Head of caudate nucleus (tissue), 42 donors: ENCODE data around the gene CYP2B6.
A peak's percentile ranks its signal among the peaks of the same experiment; 100 is the strongest.
"Not testable (repeated sequence)": the region's sequence is repeated elsewhere in the genome, so short reads cannot be mapped to it uniquely, and the experiment has no call there.

Experiments used
- DNase-seq, 42 donors: peaks; one replicate each; pipeline versions ENCODE4 v3.0.0 to v3.0.0-alpha.2; 2020 to 2021; ENCODE audit warnings: mixed read lengths in 7 of 42
- intact Hi-C: fragments of 100-400 bp; cut with DNase I; formaldehyde crosslinking; loops from one replicate; pipeline ENCODE4 v1.15.0; 2022

The CYP2B6 gene

GRCh38 chr19:40976724-40977123 is 14.4 kb upstream of the CYP2B6 start:
- intact Hi-C loops = no loop called here
- DNase-seq = no peak

DNA sequence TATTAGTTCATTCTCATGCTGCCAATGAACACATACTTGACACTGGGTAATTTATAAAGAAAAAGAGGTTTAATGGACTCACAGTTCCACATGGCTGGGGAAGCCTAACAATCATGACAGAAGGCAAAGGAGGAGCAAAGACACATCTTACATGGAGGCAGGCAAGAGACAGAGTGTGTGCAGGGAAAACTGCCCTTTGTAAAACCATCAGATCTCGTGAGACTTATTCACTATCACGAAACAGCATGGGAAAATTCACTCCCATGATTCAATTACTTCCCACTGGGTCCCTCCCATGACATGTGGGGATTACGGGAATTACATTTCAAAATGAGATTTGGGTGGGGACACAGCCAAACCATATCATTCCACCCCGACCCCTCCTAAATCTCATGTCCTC is 11.3 kb upstream of the CYP2B6 start:
- DNase-seq, intact Hi-C loops: not testable (repeated sequence)

DNA sequence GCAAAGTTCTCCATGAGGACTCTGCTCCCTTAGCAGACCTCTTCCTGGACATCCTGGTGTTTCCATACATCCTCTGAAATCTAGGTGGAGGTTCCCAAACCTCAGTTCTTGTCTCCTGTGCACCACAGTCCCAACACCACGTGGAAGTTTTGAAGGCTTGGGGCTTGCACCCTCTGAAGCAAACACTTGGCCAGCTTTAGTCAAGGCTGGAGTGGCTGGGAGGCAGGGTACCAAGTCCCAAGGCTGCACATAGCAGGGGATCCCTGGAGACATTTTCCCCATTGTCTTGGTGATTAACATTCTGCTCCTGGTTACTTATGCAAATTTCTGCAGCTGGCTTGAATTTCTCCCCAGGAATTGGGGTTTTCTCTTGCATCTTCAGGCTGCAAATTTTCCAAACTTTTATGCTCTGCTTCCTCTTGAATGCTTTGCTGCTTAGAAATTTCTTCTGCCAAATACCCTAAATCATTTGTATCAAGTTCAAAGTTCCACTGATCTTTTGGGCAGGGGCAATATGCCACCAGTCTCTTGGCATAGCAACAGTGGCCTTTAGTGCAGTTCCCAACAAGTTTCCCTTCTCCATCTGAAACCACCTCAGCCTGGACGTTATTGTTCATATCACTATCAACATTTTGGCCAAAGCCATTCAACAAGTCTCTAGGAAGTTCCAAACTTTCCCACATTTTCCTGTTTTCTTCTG is 10.2 kb upstream of the CYP2B6 start:
- intact Hi-C loops, DNase-seq: not testable (repeated sequence)

DNA sequence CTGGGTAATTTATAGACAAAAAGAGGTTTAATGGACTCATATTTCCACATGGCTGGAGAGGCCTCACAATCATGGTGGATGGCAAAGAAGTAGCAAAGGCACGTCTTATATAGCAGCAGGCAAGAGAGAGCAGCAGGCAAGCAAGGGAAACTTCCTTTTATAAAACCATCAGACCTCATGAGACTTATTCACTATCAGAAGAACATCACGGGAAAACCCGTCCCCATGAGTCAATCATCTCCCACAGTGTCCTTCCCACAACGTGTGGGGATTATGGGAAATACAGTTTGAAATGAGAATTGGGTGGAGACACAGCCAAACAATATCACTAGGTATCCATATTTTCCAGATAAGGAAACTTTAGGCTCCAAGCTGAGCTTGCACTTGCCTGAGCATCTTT is 9.5 kb upstream of the CYP2B6 start:
- DNase-seq = no peak
- intact Hi-C loops = no loop called here

DNA sequence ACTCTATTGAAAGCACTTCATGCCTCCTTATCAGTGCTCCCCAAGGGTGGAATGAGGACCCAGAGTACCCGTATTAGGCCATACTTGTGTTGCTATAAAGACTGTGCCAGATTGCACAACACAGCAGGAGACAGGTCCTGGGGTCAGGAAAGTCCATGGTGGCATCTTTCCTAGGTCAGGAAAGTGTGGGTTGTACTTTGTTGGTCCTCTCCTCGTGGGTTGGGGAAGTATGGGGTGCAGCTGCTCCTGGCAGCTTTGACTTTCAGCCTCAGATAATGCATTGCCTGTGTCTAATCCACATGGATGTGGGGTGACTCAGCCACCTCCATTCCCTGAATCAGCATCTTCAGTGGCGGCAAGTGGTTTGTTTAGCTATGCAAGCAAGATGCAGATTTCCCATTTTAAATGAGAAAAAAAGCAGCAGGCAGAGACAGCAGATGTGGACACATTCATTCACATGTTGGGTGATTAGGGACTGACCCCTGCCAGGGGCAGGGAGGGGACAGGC is 8.4 kb upstream of the CYP2B6 start:
- peak in 23 of 42 donors; percentile 3 to 55 (median 17) for DNase-seq
- intact Hi-C loops = no loop called here

DNA sequence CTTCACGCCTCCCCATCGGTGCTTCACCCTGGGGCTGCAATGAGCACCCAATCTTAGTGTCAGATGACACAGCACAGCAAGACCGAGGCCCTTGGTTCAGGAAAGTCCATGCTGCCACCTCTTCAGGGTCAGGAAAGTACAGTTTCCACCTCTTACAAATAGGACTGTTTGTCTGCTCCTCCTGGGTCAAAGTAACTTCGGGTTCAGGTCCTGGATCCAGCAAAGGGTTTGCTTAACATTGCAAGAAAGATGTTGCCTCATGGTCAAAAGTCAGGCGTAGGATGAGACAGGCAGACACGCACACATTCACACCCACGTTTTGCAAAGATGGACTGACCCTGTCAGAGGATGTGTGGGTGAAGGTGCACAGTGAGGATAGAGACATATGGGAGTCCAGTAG is 1.6 kb upstream of the CYP2B6 start:
- no peak for DNase-seq
- intact Hi-C loops = no loop called here

- no peak for DNase-seq
- intact Hi-C loops = no loop called here
Observed at GRCh38 chr19:40995355-40995754, 4.3 kb downstream of the CYP2B6 start.

DNA sequence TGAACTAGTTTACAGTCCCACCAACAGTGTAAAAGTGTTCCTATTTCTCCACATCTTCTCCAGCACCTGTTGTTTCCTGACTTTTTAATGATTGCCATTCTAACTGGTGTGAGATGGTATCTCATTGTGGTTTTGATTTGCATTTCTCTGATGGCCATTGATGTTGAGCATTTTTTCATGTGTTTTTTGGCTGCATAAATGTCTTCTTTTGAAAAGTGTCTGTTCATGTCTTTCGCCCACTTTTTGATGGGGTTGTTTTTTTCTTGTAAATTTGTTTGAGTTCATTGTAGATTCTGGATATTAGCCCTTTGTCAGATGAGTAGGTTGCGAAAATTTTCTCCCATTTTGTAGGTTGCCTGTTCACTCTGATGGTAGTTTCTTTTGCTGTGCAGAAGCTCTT is 7.9 kb downstream of the CYP2B6 start:
- intact Hi-C loops, DNase-seq: not testable (repeated sequence)

DNA sequence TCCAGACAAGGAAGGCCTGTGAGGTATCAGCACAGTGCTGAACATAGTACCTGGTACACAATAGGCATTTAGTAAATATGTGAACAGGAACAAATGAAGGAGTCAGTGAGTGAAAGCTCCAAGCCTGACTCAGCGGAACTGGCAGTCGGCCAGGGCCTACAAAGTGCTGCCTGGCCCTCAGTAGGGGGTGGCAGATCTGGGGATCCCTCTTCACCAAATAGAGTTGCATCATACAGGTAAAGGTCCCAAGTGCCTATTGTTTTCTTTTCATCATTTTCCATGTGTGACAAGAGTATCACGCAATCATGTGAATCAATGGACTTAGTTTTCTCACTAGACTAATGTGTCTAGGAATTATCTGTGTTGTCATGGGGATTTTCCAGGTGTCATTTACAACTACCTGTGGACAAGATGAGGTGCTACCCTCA is 9.2 kb downstream of the CYP2B6 start:
- DNase-seq = no peak
- intact Hi-C loops = no loop called here

GRCh38 chr19:41001243-41001971 is 10.3 kb downstream of the CYP2B6 start:
- intact Hi-C loops = no loop called here
- DNase-seq = no peak

DNA sequence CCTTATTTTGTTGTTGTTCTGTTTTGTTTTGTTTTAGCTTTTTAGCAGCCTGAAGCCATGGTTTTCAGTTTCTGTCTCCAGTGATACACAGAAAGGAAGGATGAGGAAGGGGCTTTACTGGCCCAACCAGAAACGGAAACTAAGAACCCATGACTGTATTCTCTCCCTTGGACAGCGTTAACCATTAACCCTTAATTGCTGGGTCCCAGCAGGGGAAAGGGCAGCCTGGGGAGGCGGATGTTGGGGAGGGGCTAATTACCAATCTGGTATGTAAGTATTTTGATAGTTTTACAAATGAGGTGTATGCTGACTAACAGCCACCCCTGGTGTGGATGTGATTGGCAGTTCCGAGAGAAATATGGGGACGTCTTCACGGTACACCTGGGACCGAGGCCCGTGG is 12.6 kb downstream of the CYP2B6 start:
- DNase-seq, intact Hi-C loops: not testable (repeated sequence)

DNA sequence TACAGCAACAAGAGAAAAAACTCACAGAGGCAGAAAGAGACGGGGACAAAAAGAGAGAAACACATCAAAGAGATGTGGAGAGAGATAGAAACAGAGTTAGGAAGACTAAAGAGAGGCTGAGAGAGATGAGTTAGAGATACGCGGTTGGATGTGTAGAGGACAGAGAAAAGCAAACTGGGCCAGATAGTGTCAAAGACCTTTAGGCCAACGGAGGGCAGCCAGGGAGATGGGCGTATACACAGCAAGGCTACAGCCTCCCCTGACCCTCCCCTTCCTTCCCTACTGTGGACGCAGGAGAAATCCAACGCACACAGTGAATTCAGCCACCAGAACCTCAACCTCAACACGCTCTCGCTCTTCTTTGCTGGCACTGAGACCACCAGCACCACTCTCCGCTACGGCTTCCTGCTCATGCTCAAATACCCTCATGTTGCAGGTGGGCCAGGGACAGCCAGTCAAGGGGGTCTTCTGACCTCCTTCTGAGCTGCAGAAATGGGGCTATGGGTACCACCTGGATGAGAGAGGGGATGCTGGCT is 18.7 kb downstream of the CYP2B6 start:
- no peak for DNase-seq
- intact Hi-C loops = no loop called here

GRCh38 chr19:41013359-41013758 is 22.3 kb downstream of the CYP2B6 start:
- DNase-seq = no peak
- intact Hi-C loops = no loop called here

GRCh38 chr19:41014643-41015042 is 23.6 kb downstream of the CYP2B6 start:
- intact Hi-C loops = no loop called here
- DNase-seq = no peak

DNA sequence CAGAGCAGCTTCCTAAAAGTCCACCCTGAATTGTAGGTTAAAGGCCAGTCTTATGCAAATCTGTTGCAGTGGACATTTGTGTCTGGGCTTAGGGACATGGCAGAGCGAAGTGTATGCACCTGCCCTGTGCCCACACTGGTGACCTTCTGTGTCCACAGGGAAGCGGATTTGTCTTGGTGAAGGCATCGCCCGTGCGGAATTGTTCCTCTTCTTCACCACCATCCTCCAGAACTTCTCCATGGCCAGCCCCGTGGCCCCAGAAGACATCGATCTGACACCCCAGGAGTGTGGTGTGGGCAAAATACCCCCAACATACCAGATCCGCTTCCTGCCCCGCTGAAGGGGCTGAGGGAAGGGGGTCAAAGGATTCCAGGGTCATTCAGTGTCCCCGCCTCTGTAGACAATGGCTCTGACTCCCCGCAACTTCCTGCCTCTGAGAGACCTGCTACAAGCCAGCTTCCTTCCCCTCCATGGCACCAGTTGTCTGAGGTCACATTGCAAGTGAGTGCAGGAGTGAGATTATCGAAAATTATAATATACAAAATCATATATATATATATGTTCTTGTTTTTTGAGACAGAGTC is 25.5 kb downstream of the CYP2B6 start:
- intact Hi-C loops = no loop called here
- DNase-seq = no peak

GRCh38 chr19:41018736-41019290 is 27.7 kb downstream of the CYP2B6 start:
- DNase-seq = no peak
- intact Hi-C loops = no loop called here

DNA sequence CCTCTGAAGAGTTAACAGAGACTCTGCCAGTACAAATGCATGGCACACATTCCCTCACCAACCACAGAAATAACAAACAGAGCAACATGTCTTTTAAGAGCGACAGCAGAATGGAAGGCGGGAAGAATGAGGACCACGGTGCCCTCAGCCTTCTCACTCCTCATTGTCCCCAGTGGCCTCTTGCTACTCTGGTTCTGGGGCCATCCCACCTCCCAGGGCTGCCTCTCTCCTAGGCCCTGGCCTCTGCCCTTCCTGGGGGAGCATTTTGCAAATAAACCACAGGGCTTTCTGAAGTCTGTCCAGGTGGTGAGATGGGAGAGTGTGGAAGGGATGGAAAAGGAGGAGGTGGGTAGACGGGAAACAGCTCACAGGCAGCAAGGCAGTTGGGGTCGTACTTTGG is 28.3 kb downstream of the CYP2B6 start:
- intact Hi-C loops = no loop called here
- DNase-seq = no peak

- intact Hi-C loops = no loop called here
- DNase-seq = no peak
Observed at GRCh38 chr19:41023193-41023592, 32.1 kb downstream of the CYP2B6 start.

DNA sequence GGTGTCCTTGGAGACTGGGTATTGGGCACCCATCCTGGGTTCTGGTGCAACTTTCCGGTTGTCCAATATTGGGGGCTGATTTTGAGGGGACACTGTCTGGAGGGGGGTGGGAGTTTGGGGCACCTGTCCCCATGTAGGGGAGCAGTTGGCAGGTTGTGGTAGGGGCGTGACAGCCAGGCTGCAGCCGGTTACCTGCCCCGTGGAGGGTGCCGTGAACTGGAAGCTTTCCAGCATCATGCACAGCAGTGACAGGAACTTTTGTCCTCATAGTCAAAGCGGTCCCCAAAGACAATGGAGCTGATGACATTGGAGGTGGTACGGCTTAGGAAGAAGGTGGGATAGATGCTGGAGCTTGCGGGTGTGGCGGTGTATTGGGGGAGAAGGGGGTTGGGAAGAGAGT is 34.3 kb downstream of the CYP2B6 start:
- intact Hi-C loops = no loop called here
- no peak for DNase-seq

DNA sequence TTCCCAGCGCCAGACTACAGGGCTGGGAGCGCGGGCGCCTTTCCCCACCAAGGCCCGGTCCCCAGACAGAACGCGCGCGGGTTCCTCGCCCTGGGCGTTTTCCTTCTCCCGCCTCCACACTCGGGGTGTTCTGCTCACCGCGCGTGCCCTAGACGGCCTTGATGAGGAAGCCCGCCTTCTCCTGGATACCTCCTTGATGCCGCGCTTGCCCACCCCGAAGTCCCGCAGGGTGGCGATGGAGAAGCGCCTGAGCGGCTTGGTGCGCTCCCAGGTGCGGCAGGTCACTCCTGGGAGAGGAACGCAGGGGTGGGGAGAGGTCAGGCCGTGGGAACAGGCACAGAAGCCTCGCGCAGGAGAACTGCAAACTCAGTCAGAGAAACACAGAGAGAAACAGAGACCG is 34.8 kb downstream of the CYP2B6 start:
- intact Hi-C loops = no loop called here
- no peak for DNase-seq
